ENCODE data around the gene NFYC. TPM values are rescaled to one million over a fixed set of nuclear protein-coding genes. Genes with fewer than 3 reads are reported as not detected.
A peak's percentile ranks its signal among the peaks of the same experiment; 100 is the strongest.
"Not testable (repeated sequence)": the region's sequence is repeated elsewhere in the genome, so short reads cannot be mapped to it uniquely, and the experiment has no call there.

NFYC gene
- total and polyA plus RNA-seq, 2 experiments from 2014 or later: 124 to 149 TPM

- Histone ChIP-seq H3K4me1 (ENCODE audit: low read depth) (peaks cover 4% of the 10 kb centered on the region), H3K27ac (no peak overlapping the region), H3K27me3 (no peaks in the 10 kb centered on the region), H3K36me3 (no peaks in the 10 kb centered on the region), H3K9me3 (ENCODE audit: low read depth) (no peaks in the 10 kb centered on the region), H3K4me3 (no peak overlapping the region)
- TF ChIP-seq, protein P1, sequence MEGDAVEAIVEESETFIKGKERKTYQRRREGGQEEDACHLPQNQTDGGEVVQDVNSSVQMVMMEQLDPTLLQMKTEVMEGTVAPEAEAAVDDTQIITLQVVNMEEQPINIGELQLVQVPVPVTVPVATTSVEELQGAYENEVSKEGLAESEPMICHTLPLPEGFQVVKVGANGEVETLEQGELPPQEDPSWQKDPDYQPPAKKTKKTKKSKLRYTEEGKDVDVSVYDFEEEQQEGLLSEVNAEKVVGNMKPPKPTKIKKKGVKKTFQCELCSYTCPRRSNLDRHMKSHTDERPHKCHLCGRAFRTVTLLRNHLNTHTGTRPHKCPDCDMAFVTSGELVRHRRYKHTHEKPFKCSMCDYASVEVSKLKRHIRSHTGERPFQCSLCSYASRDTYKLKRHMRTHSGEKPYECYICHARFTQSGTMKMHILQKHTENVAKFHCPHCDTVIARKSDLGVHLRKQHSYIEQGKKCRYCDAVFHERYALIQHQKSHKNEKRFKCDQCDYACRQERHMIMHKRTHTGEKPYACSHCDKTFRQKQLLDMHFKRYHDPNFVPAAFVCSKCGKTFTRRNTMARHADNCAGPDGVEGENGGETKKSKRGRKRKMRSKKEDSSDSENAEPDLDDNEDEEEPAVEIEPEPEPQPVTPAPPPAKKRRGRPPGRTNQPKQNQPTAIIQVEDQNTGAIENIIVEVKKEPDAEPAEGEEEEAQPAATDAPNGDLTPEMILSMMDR (IDR thresholded peaks at IDR 0.05; ENCODE audit: low read depth, low read length): no peak
- no peak for DNase-seq (ENCODE audit: low read depth in 1 of 2, low spot score in 1 of 2)
Observed at GRCh38 chr1:40699787-40700186, 8.3 kb downstream of the NFYC start.

DNA sequence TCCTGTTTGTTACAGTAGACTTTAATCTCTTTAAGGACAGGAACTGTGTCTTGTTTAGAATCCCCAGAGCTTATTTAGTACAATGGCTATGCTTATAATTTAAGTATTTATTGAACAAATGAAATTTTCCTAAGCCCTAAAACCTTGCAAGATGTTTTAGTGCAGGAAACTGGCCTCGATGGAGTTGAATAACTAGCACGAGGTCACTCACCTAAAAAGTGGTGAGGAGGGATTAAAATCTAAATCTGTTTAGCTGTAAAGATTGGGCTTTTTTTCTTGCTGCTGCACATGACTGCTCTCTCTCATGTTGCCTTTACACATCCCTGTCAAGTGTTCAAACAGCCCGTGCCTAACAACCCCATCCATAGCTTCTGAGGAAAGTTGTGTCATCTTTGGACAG, 10.2 kb downstream of the NFYC start:
- TF ChIP-seq, protein P1 (IDR thresholded peaks at IDR 0.05; ENCODE audit: low read depth, low read length): no peak
- Histone ChIP-seq H3K27ac (peak overlapping the region; percentile 55), H3K4me1 (ENCODE audit: low read depth) (peaks cover 11% of the 10 kb centered on the region), H3K9me3 (ENCODE audit: low read depth) (no peaks in the 10 kb centered on the region), H3K36me3 (no peaks in the 10 kb centered on the region), H3K27me3 (no peaks in the 10 kb centered on the region), H3K4me3 (no peak overlapping the region)
- DNase-seq (ENCODE audit: low read depth in 1 of 2, low spot score in 1 of 2): no peak

DNA sequence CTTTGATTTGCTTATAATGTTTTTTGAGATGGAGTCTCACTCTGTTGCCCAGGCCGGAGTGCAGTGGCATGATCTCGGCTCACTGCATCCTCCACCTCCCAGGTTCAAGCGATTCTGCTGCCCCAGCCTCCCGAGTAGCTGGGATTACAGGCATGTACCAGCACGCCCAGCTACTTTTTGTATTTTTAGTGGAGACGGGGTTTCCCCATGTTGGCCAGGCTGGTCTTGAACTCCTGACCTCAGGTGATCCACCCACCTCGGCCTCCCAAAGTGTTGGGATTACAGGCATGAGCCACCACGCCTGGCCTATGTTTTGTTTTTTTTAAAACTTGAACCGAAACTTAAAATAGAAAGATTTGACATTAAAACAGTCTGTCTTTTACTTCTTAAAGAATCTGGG, 11.3 kb downstream of the NFYC start:
- peaks cover 11% of the 10 kb centered on the region for H3K4me1 ChIP-seq (ENCODE audit: low read depth)
- not testable (repeated sequence) for DNase-seq (ENCODE audit: low read depth in 1 of 2, low spot score in 1 of 2); H3K36me3 ChIP-seq; H3K27me3 ChIP-seq; H3K27ac ChIP-seq; H3K4me3 ChIP-seq; H3K9me3 ChIP-seq (ENCODE audit: low read depth)

GRCh38 chr1:40703316-40703715, 11.8 kb downstream of the NFYC start:
- H3K4me1 ChIP-seq (ENCODE audit: low read depth): peaks cover 16% of the 10 kb centered on the region
- H3K27ac ChIP-seq: no peak overlapping the region
- H3K27me3 ChIP-seq: no peaks in the 10 kb centered on the region
- no peak overlapping the region for H3K4me3 ChIP-seq
- H3K9me3 ChIP-seq (ENCODE audit: low read depth): no peaks in the 10 kb centered on the region
- DNase-seq (ENCODE audit: low read depth in 1 of 2, low spot score in 1 of 2): peak in 1 of 2 donors; percentile 75
- TF ChIP-seq, protein P1 (IDR thresholded peaks at IDR 0.05; ENCODE audit: low read depth, low read length): no peak
- H3K36me3 ChIP-seq: no peaks in the 10 kb centered on the region

DNA sequence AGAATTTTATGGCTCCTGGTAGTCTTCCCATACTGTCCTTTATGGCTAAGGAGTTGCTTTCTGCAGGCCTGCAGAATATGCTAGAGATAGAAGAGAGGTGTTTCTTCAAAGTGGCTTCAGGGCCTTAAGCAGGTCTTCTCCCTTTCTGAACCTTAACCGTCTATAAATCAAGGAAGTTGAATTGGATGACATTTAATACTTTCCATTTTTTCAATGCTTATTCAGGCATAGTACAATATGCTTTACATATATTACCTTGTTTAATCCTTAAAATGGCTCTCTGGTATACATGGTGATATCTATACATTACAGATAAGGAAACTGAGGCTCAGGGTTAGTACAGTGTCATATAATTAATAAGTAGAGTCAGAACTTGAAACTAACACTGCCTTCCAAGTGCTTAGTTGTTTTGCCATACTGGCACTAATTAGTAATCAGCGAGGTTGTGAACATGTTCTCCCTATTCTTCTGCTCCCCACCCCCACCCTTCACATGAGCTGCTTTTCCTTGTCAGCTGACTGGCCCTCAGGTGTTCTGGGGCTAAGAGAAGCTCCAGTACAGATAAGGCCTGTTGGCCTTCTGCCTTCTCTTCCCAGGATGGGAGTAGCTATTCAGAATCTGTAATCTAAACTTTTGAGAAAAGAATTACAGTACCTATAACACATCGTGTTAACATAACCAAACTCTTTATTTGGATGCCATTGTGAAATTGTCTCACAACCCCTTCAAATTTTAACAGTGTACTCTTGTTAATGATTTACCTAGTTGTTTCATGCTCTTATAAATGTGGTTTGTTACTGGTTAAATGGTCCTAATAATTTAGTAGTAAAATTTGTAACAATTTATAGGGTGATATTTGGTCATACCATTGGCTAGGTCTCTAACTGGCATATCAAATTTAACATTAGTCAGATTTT, 13.6 kb downstream of the NFYC start:
- no peak overlapping the region for H3K4me3 ChIP-seq
- no peak for DNase-seq (ENCODE audit: low read depth in 1 of 2, low spot score in 1 of 2)
- H3K4me1 ChIP-seq (ENCODE audit: low read depth): peaks cover 18% of the 10 kb centered on the region
- H3K36me3 ChIP-seq: no peaks in the 10 kb centered on the region
- no peaks in the 10 kb centered on the region for H3K9me3 ChIP-seq (ENCODE audit: low read depth)
- peak overlapping the region; percentile 32 for H3K27ac ChIP-seq
- H3K27me3 ChIP-seq: no peaks in the 10 kb centered on the region
- TF ChIP-seq, protein P1 (IDR thresholded peaks at IDR 0.05; ENCODE audit: low read depth, low read length): no peak

- Histone ChIP-seq H3K4me3 (no peak overlapping the region), H3K27me3 (no peaks in the 10 kb centered on the region), H3K9me3 (ENCODE audit: low read depth) (no peaks in the 10 kb centered on the region)
Observed at GRCh38 chr1:40706626-40707025, 15.1 kb downstream of the NFYC start.

More at GRCh38 chr1:40706626-40707025, 15.1 kb downstream of the NFYC start:
- Histone ChIP-seq H3K27ac (no peak overlapping the region), H3K36me3 (no peaks in the 10 kb centered on the region), H3K4me1 (ENCODE audit: low read depth) (peaks cover 18% of the 10 kb centered on the region)
- DNase-seq (ENCODE audit: low read depth in 1 of 2, low spot score in 1 of 2): no peak
- TF ChIP-seq, protein P1 (IDR thresholded peaks at IDR 0.05; ENCODE audit: low read depth, low read length): no peak
